Cardiac muscle cell (in vitro differentiated cells and primary cell): ENCODE measurements around the gene GABRA4. TPM values are rescaled to one million over a fixed set of nuclear protein-coding genes. Genes with fewer than 3 reads are reported as not detected.

Source experiments
- DNase-seq, 2 donors: peaks; one replicate each; pipeline versions ENCODE4 v3.0.0 to v3.0.0-alpha.2; 2010 to 2017; ENCODE audit warnings: low read depth in 1 of 2, low spot score in 1 of 2
- H3K27ac ChIP-seq: fragments of 200-600 bp; sonication (generic); 2 replicates; pipeline ENCODE4 v1.5.1; 2016
- H3K27me3 ChIP-seq: fragments of 200-600 bp; sonication (generic); 2 replicates; pipeline ENCODE4 v1.6.0; 2016; ENCODE audit warnings: control low read depth
- H3K36me3 ChIP-seq: fragments of 200-600 bp; sonication (generic); 2 replicates; pipeline ENCODE4 v1.5.1; 2016; ENCODE audit warnings: control low read depth
- H3K4me1 ChIP-seq: fragments of 200-600 bp; sonication (generic); 2 replicates; pipeline ENCODE4 v1.8.1; 2017; ENCODE audit warnings: low read depth, mild to moderate bottlenecking, mixed run types
- H3K4me3 ChIP-seq: fragments of 200-600 bp; sonication (generic); 2 replicates; pipeline ENCODE4 v1.5.1; 2016; ENCODE audit warnings: mild to moderate bottlenecking
- H3K9me3 ChIP-seq: fragments of 200-600 bp; sonication (generic); 2 replicates; pipeline ENCODE4 v1.5.1; 2017; ENCODE audit warnings: low read depth, mild to moderate bottlenecking, control low read depth
- CTCF ChIP-seq: IDR thresholded peaks from 2 replicates; pipeline ENCODE4 v1.5.1; 2012; ENCODE audit warnings: low read depth, mild to moderate bottlenecking, low read length
- polyA plus RNA-seq: library from polyadenylated mRNA; unstranded; fragments of >200 nt; fragmentation: Nextera tagmentation; extraction: Ambion mirVana; gene quantifications from 2 replicates; pipeline ENCODE4 v1.2.1, GENCODE V29; 2016
- total RNA-seq: library from RNA; depleted of rRNA; stranded (reverse); fragments of >200 nt; gene quantifications from 2 replicates; pipeline ENCODE4 v1.2.3, GENCODE V29; 2016

The GABRA4 gene
- total and polyA plus RNA-seq, 2 experiments from 2014 or later: 0.03 to 0.45 TPM

GRCh38 chr4:46930891-46931290, 62.5 kb downstream of the GABRA4 start:
- no peak overlapping the region for H3K4me3 ChIP-seq
- no peaks in the 10 kb centered on the region for H3K4me1 ChIP-seq
- no peaks in the 10 kb centered on the region for H3K36me3 ChIP-seq
- DNase-seq: no peak
- no peaks in the 10 kb centered on the region for H3K9me3 ChIP-seq
- peaks cover 7% of the 10 kb centered on the region for H3K27me3 ChIP-seq
- no peak for TF ChIP-seq CTCF
- no peak overlapping the region for H3K27ac ChIP-seq

DNA sequence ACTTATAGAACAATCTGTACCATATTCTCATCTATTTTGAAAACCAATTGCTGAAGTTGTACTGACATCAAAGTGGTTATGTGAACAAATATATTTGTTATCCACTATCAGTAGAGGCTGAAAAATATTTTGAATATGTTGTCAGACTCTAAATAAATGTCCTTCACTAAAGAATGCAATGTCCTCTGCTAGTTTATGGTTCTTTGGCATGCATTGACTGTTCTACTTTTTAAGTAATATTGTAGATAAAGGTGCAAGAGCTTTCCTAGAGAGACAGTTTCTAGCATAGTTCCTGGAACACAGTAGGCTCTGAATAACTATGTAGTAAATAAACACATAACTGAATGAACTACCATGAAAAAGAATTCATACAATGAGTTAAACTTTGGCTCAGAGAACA, 66.2 kb downstream of the GABRA4 start:
- no peak for DNase-seq
- Histone ChIP-seq H3K36me3 (no peaks in the 10 kb centered on the region), H3K27me3 (peaks cover 7% of the 10 kb centered on the region), H3K4me1 (no peaks in the 10 kb centered on the region), H3K9me3 (no peaks in the 10 kb centered on the region), H3K27ac (no peak overlapping the region), H3K4me3 (no peak overlapping the region)
- TF ChIP-seq CTCF: no peak

GRCh38 chr4:46924789-46925529, 68.4 kb downstream of the GABRA4 start:
- H3K4me1 ChIP-seq: no peaks in the 10 kb centered on the region
- TF ChIP-seq CTCF: no peak
- no peak overlapping the region for H3K27ac ChIP-seq
- H3K36me3 ChIP-seq: no peaks in the 10 kb centered on the region
- H3K9me3 ChIP-seq: no peaks in the 10 kb centered on the region
- DNase-seq: no peak
- no peak overlapping the region for H3K4me3 ChIP-seq
- H3K27me3 ChIP-seq: peaks cover 7% of the 10 kb centered on the region

DNA sequence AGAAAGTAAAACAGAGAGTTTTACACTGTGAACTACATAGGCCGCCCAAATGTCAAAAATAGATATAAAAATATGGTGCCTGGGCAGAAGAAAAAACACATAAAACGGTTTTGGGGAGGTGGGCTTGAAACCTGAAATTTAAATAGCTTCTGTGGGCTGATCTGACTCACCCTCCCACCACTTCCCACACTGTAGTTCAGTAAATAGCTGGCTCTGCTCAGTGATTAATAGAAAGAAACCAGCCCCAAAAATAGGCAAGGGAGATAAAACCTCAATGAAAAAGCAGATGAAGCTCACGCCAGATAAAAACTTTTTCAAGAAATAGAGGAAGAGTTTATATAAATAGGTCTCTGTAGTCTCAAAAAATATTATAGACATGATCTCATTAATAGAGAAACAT, 71.2 kb downstream of the GABRA4 start:
- Histone ChIP-seq H3K27me3 (peaks cover 2% of the 10 kb centered on the region), H3K36me3 (no peaks in the 10 kb centered on the region), H3K27ac (no peak overlapping the region), H3K9me3 (no peaks in the 10 kb centered on the region), H3K4me1 (no peaks in the 10 kb centered on the region), H3K4me3 (no peak overlapping the region)
- DNase-seq: no peak
- TF ChIP-seq CTCF: no peak

- Histone ChIP-seq H3K9me3 (no peaks in the 10 kb centered on the region), H3K4me3 (no peak within 1 kb of the TSS), H3K27ac (no peak within 1 kb of the TSS), H3K27me3 (no peaks in the 10 kb centered on the region), H3K4me1 (no peaks in the 10 kb centered on the region), H3K36me3 (no peaks in the 10 kb centered on the region)
- no peak for TF ChIP-seq CTCF
- DNase-seq: no peak
These were observed 84.3 kb downstream of the GABRA4 start, which contains the start of gene COX7B2 for GRCh38 chr4:46909078-46909477. Gene COX7B2 (minus strand): TSS chr4:46909245. CDS start chr4:46735192, 174,053 bp downstream.
